ENCODE data around the gene RNF125. TPM values are rescaled to one million over a fixed set of nuclear protein-coding genes. Genes with fewer than 3 reads are reported as not detected.

RNF125 gene
- total and polyA plus RNA-seq, 2 donors = 3.4 to 10.9 TPM

DNA sequence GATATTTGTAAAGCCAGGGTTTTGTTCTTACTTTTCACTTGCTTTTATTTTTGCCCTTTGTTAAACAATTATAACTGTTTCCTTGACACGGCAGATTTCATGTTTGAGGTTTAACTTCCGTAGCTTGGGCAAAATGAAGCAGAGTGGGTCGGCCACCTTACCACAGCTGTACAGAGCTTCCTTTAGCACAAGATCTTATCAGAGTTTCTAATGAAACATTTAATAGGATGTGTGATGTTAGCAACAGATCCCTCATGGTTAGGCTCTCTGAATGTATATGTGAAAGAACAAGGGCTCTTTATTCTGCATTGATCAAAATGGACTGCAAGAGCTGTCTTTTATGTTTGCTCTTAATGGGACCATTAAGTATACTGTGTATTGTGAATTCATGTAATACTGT lies 22.3 kb downstream of the RNF125 start:
- H3K4me3 ChIP-seq (ENCODE audit: low read depth, low read length) = no peak overlapping the region
- no peak overlapping the region for H3K27ac ChIP-seq (ENCODE audit: low read depth)
- H3K36me3 ChIP-seq (ENCODE audit: insufficient read depth) = no peaks in the 10 kb centered on the region
- no peak for DNase-seq (ENCODE audit: extremely low spot score)
- 28% methylated on average over 3 of the region's 3 CpGs for WGBS
- H3K4me1 ChIP-seq (ENCODE audit: insufficient read depth) = no peaks in the 10 kb centered on the region

DNA sequence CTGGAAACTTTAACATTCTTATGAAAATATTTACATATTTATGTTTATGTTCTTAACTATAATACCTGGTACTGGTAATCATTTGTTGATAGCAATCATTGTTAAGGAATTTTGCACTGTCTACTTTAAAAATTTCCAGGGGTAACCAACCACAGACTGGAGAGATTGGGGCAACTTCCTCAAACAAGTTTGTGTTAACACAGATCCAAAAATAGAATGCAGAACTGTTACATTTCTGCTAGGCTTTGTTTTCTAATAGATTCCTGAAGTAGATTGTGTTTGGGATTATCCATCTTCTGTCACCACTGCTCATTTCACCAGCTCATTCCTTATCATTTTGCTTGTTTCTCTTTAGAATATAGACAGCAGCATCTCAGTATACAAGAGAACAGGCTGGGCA lies 23.7 kb downstream of the RNF125 start:
- DNase-seq (ENCODE audit: extremely low spot score) = no peak
- Histone ChIP-seq H3K27ac (ENCODE audit: low read depth) (no peak overlapping the region), H3K4me1 (ENCODE audit: insufficient read depth) (no peaks in the 10 kb centered on the region), H3K36me3 (ENCODE audit: insufficient read depth) (no peaks in the 10 kb centered on the region), H3K4me3 (ENCODE audit: low read depth, low read length) (no peak overlapping the region)

DNA sequence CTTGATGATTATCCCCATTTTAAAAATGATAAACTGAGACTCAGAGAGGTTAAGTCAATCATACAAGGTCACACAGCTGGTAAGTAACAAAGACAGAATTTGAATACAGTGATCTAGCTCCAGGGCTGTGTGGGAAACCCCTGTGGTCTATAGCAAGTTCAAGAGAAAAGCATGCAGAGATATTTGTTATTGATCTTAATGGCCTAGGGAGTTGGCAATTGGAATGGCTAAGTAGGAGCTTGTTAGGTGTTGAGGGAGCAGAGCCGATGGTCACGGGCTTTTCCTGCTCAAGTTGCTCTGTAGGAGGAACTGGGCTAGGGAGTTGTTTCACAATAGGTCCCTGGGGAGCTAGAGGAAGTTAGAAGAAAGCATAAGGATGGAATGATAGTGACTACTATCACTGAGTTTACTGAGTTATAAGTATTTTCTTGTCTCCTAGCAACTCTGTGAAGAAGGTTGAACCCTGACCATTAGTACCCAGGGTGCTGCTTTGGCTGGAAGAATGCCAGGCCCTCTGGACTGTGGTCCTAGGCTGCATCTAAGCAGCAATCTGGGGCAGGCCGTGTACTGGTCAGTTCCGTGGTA lies 30.0 kb downstream of the RNF125 start:
- no peak for DNase-seq (ENCODE audit: extremely low spot score)
- H3K4me3 ChIP-seq (ENCODE audit: low read depth, low read length) = no peak overlapping the region
- no peaks in the 10 kb centered on the region for H3K4me1 ChIP-seq (ENCODE audit: insufficient read depth)
- WGBS = 56% methylated on average over 4 of the region's 4 CpGs
- H3K27ac ChIP-seq (ENCODE audit: low read depth) = no peak overlapping the region
- no peaks in the 10 kb centered on the region for H3K36me3 ChIP-seq (ENCODE audit: insufficient read depth)

DNA sequence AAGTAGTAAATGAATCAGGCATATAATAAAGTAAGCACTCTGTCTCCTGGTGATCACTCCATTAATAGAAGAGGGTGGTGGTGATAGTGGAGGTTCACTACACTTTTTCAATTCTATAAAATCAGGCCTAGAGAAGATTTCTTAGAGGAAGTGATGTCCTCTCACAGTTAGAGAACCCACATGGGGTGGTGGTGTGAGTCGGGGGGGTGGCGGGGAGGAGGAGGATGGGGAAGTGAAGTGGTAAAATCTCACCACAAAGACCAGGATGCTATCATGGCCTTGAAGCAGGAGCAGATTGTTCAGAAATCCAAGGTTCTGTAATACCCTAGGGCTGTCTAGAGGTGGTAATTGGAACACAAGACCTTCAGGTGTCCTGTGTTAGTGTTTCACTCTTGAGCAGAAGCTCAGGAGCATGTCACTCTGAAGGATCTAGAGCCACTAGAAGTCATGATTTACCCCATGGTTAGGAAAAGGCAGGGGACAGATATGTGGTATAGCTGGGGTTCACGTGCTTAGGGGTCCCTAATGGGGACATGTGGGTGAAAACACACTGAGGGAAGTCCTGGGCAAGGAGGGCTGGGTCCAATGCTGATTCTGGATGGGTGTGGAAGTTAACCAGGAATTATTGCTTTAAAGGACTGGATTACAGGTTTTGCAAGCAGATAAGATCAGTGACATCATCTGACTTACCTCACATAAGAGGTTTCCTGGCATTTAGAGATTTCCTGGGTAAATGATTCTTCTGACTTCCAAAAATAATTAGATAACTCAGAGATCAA lies 31.0 kb downstream of the RNF125 start:
- no peaks in the 10 kb centered on the region for H3K36me3 ChIP-seq (ENCODE audit: insufficient read depth)
- DNase-seq (ENCODE audit: extremely low spot score) = no peak
- no peaks in the 10 kb centered on the region for H3K4me1 ChIP-seq (ENCODE audit: insufficient read depth)
- 76% methylated on average over 3 of the region's 3 CpGs for WGBS
- no peak overlapping the region for H3K4me3 ChIP-seq (ENCODE audit: low read depth, low read length)
- no peak overlapping the region for H3K27ac ChIP-seq (ENCODE audit: low read depth)

DNA sequence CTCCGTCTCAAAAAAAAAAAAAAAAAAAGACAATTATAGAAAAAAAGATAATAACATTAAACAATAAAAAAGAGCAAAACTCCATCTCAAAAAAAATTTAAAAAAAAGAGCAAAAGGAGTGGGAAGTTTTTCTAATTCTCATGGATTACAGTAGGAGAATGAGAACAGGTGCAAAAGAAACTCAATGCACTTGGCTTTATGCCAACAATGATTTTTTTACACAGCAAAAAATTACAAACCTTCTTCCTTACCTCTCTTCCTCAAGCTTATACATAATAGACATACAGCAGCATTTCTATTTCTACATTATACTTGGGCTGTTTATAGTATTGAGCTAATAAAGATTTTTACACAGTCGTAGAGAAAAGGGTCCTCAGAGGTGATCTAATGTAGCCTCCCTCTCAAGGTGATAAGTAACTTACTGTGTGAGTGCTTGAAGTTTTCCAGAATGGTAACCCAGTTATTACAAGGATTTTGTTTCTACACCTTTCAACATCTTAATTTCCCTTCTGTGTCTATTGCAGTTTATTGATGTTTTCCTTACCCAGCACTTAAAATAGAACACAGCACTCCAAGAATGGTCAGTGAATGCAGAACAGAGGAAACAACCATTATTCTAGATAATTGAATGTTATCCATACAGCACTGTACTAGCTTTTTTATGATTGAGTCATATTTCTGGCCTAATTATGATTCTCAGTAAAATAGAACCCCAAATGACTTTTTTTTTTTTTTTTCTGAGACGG lies 38.2 kb downstream of the RNF125 start:
- DNase-seq (ENCODE audit: extremely low spot score) = no peak
- Histone ChIP-seq H3K4me3 (ENCODE audit: low read depth, low read length) (no peak overlapping the region), H3K27ac (ENCODE audit: low read depth) (no peak overlapping the region), H3K36me3 (ENCODE audit: insufficient read depth) (peaks cover 2% of the 10 kb centered on the region), H3K4me1 (ENCODE audit: insufficient read depth) (no peaks in the 10 kb centered on the region)
- WGBS = 72% methylated on average over 3 of the region's 3 CpGs

DNA sequence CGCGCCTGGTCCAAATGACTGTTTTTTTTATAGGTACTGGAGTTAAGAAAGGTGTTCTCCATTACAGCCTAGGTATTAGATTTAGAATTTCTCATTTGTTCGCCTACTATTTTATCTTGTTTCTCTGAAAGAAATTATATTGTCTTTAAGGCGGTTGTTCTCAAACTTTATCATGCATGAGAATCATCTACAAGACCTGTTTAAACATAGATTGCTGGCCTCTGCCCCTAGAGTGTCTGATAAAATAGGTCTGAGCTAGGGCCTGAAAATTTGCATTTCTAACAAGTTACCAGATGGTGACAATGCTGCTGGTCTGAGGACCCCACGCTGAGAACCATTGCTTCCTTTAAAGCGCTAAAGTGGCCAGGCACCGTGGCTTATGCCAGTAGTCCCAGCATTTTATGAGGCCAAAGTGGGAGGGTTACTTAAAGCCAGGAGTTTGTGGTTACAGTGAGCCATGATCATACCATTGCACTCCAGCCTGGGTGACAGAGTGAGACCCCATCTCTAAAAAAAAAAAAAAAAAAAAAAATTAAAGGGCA lies 39.1 kb downstream of the RNF125 start:
- no peaks in the 10 kb centered on the region for H3K4me1 ChIP-seq (ENCODE audit: insufficient read depth)
- no peak for DNase-seq (ENCODE audit: extremely low spot score)
- WGBS = 73% methylated on average over 7 of the region's 7 CpGs

DNA sequence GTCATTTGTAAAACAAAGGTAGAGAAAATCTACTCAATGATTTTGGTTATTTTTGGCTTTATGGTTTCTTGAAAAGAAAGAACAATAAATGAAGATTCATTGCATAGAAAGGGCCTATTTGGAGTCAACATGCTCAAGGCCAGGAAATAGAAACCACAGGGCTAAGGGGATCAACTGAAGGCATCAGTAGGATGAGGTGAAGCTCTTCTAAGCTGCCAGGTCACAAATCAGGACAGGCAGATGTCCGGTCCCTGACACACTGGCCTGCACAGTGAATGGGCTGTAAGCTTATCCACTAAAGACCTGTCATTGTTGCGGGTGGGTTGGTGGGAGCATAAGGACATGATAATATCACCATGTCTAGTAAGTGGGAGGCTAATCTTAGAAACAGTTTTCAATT lies 41.4 kb downstream of the RNF125 start:
- H3K4me1 ChIP-seq (ENCODE audit: insufficient read depth) = no peaks in the 10 kb centered on the region
- H3K36me3 ChIP-seq (ENCODE audit: insufficient read depth) = peaks cover 2% of the 10 kb centered on the region
- no peak overlapping the region for H3K27ac ChIP-seq (ENCODE audit: low read depth)
- no peak for DNase-seq (ENCODE audit: extremely low spot score)
- no peak overlapping the region for H3K4me3 ChIP-seq (ENCODE audit: low read depth, low read length)
- WGBS = 94% methylated on average over 2 of the region's 2 CpGs

More for the DNA sequence above, 39.1 kb downstream of the RNF125 start:
- H3K27ac ChIP-seq (ENCODE audit: low read depth) = no peak overlapping the region
- peaks cover 2% of the 10 kb centered on the region for H3K36me3 ChIP-seq (ENCODE audit: insufficient read depth)
- no peak overlapping the region for H3K4me3 ChIP-seq (ENCODE audit: low read depth, low read length)

DNA sequence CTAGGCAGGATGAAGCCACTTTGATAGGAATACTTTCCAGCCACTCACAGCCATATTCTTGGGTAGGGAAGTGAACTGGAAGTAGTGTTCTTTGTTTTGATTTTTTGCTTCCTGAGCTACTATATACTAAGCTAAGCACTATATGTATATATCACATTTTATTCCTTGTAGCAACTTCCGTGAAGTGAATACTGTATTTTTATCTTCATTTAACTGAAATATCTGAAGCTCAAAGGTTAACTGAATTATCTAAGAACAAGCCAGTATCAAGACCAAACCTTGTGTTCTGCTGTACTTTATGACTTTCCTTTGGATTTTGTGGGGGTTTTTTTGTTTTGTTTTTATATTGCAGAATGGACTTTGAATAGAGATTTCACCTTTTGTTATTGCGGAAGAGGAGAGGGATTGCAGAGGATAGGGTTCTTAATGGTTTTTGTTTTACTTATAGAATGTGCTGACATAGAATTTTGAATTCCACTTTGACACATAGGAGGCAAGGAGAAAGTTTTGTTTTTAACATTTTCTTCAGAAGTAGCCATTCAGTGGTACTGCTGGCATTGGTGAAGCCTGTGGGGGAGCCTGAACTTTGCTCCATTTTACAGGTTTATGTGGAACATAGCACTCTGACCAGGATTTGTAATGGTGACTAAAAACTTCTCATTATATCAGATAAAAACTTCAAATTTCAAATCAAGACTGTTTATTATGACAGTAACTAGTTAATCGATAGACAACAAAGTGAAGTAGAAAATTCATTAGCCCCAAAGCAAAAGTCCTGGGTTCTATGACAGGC lies 48.9 kb downstream of the RNF125 start:
- no peaks in the 10 kb centered on the region for H3K4me1 ChIP-seq (ENCODE audit: insufficient read depth)
- no peak for DNase-seq (ENCODE audit: extremely low spot score)
- peaks cover 1% of the 10 kb centered on the region for H3K36me3 ChIP-seq (ENCODE audit: insufficient read depth)
- WGBS = 96% methylated on average over 3 of the region's 3 CpGs
- H3K4me3 ChIP-seq (ENCODE audit: low read depth, low read length) = no peak overlapping the region
- no peak overlapping the region for H3K27ac ChIP-seq (ENCODE audit: low read depth)

DNA sequence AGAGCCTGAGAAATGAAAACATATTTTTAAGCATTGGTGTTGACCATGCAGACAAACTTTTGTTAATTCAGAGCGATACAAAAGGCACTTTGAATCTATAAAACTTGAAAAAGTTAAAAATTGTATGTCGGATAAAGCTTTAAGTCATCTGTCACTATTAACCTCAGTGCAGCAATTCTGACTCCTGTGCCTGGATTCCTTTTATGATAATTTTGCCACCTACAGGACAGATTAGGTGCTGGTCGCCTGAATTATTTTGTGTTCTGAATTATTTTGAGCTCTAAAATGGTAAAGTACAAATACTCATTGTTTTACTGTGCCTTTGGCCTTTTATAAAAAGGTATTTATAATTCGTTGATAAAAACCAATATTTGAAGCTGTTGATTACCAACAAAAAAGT lies 53.7 kb downstream of the RNF125 start:
- no peak for DNase-seq (ENCODE audit: extremely low spot score)
- Histone ChIP-seq H3K4me3 (ENCODE audit: low read depth, low read length) (no peak overlapping the region), H3K36me3 (ENCODE audit: insufficient read depth) (peaks cover 1% of the 10 kb centered on the region), H3K27ac (ENCODE audit: low read depth) (no peak overlapping the region), H3K4me1 (ENCODE audit: insufficient read depth) (no peaks in the 10 kb centered on the region)
- WGBS = 68% methylated on average over 4 of the region's 4 CpGs

DNA sequence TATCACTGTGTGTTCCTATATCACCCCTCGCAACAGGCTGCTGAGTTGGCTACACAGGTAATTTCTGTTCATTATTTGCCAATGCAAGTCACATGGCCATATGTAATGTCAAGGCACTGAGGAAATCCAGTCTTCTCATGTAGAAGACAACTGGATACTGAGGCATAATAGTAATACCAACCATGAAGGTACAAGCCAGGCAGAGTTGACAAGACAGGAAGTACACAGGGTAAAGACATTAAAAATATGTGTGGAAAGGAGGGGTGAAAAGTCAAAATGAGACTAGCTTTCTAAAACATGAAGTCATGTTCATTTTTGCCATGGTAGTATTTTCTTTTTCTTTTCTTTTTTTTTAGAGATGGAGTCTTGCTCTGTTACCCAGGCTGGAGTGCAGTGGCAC lies 55.6 kb downstream of the RNF125 start:
- DNase-seq (ENCODE audit: extremely low spot score) = no peak
- 98% methylated on average over 1 of the region's 1 CpG for WGBS
- H3K36me3 ChIP-seq (ENCODE audit: insufficient read depth) = peaks cover 1% of the 10 kb centered on the region
- H3K4me1 ChIP-seq (ENCODE audit: insufficient read depth) = no peaks in the 10 kb centered on the region
- H3K27ac ChIP-seq (ENCODE audit: low read depth) = no peak overlapping the region
- H3K4me3 ChIP-seq (ENCODE audit: low read depth, low read length) = no peak overlapping the region

DNA sequence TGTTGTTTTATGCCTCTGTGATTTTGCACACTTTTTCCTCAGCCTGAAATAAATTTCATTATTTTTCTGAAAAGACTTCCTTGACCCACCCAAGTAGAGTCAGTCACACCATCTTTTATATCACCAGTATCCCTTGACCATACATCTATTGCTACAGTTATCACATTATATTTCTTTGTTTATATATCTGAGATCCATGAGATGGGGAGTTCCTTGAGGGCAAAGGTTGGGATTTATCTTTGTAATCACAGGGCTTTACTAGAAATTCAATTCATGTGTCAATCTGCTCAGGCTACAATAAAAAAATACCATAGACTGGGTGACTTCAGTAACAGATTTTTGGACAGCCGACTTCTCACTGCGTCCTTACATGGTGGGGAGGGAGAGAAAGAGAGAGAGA lies 60.2 kb downstream of the RNF125 start:
- WGBS = 83% methylated on average over 2 of the region's 2 CpGs
- no peak overlapping the region for H3K27ac ChIP-seq (ENCODE audit: low read depth)
- no peaks in the 10 kb centered on the region for H3K36me3 ChIP-seq (ENCODE audit: insufficient read depth)

DNA sequence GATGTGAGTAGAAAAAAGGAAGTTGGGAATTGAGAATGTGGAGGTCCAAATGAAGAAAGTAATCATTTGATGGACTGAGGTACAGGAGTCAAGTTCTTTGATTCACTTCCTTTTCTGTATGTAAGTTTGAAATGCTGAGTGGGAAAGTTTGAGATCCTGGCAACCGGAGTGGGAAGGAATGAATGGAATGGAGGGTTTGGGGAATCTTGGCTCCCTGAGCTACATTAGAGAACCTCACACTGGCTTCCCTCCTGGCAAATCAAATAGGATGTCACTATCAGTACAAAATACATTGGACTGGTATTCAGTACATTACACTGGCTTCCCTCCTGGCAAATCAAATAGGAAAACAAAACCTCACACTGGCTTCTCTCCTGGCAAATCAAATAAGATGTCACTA lies 63.3 kb downstream of the RNF125 start:
- DNase-seq (ENCODE audit: extremely low spot score) = no peak
- no peaks in the 10 kb centered on the region for H3K36me3 ChIP-seq (ENCODE audit: insufficient read depth)
- H3K4me1 ChIP-seq (ENCODE audit: insufficient read depth) = no peaks in the 10 kb centered on the region
- H3K27ac ChIP-seq (ENCODE audit: low read depth) = no peak overlapping the region
- H3K4me3 ChIP-seq (ENCODE audit: low read depth, low read length) = no peak overlapping the region
- 38% methylated on average over 1 of the region's 1 CpG for WGBS

More for the DNA sequence above, 60.2 kb downstream of the RNF125 start:
- H3K4me3 ChIP-seq (ENCODE audit: low read depth, low read length) = no peak overlapping the region
- no peak for DNase-seq (ENCODE audit: extremely low spot score)
- H3K4me1 ChIP-seq (ENCODE audit: insufficient read depth) = no peaks in the 10 kb centered on the region

DNA sequence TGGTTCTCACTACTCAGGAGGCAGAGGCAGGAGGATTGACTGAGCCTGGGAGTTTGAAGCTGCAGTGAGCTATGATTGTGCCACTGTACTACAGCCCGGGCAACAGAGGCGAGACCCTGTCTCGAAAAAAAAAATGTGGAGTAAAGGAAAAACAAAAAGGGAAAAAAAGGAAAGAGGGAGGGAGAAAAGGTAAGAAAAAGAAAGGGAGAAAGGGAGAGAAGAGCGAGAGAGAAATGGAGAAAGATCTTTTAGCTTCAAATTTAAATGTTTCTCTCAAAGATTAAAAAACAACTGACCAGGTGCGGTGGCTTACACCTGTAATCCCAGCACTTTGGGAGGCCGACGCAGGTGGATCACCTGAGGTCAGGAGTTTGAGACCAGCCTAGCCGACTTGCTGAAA lies 65.2 kb downstream of the RNF125 start:
- DNase-seq (ENCODE audit: extremely low spot score) = no peak
- WGBS = 94% methylated on average over 8 of the region's 8 CpGs
- H3K4me3 ChIP-seq (ENCODE audit: low read depth, low read length) = no peak overlapping the region
- no peak overlapping the region for H3K27ac ChIP-seq (ENCODE audit: low read depth)
- H3K36me3 ChIP-seq (ENCODE audit: insufficient read depth) = no peaks in the 10 kb centered on the region
- H3K4me1 ChIP-seq (ENCODE audit: insufficient read depth) = no peaks in the 10 kb centered on the region
